RWPE2 (cell line): ENCODE data around the gene SCARB1.

Source experiments
- ATAC-seq: fragments of 200-7000 bp; cut with Tn5 transposase; 3 replicates; pipeline ENCODE4 v1.9.1; 2021; ENCODE audit warnings: low read depth
- DNase-seq: peaks from one replicate; pipeline ENCODE4 v3.0.0-alpha.2; 2020; ENCODE audit warnings: low spot score
- H3K27ac ChIP-seq: fragments of 450-650 bp; 2 replicates; pipeline ENCODE4 v1.5.1; 2017; ENCODE audit warnings: mild to moderate bottlenecking; ENCODE audit not compliant: poor library complexity, severe bottlenecking
- H3K27me3 ChIP-seq: fragments of 250-450 bp; sonication (Bioruptor Pico); 2 replicates; pipeline ENCODE4 v1.5.1; 2021; ENCODE audit warnings: mild to moderate bottlenecking, moderate library complexity; ENCODE audit not compliant: insufficient read depth, poor library complexity, severe bottlenecking
- H3K36me3 ChIP-seq: fragments of 250-450 bp; sonication (Bioruptor Pico); 2 replicates; pipeline ENCODE4 v1.5.1; 2020; ENCODE audit warnings: low read depth, mild to moderate bottlenecking, moderate library complexity
- H3K4me1 ChIP-seq: fragments of 250-450 bp; sonication (Bioruptor Pico); 2 replicates; pipeline ENCODE4 v1.5.1; 2021; ENCODE audit warnings: mild to moderate bottlenecking, moderate library complexity; ENCODE audit not compliant: insufficient read depth, poor library complexity, severe bottlenecking
- H3K4me3 ChIP-seq: fragments of 250-450 bp; sonication (Bioruptor Pico); 2 replicates; pipeline ENCODE4 v1.5.1; 2021; ENCODE audit warnings: mild to moderate bottlenecking, moderate library complexity; ENCODE audit not compliant: severe bottlenecking
- H3K9me3 ChIP-seq: fragments of 250-450 bp; sonication (Bioruptor Pico); 2 replicates; pipeline ENCODE4 v1.5.1; 2021; ENCODE audit warnings: mild to moderate bottlenecking, moderate library complexity; ENCODE audit not compliant: severe bottlenecking
- CTCF ChIP-seq: fragments of 450-650 bp; IDR thresholded peaks from one replicate; pipeline ENCODE4 v1.5.1; 2017; ENCODE audit warnings: mild to moderate bottlenecking, moderate library complexity; ENCODE audit not compliant: poor library complexity, severe bottlenecking

Gene SCARB1

GRCh38 chr12:124749725-124750124 lies 113.9 kb downstream of the SCARB1 start:
- no peak for DNase-seq
- Histone ChIP-seq H3K27me3 (no peaks in the 10 kb centered on the region), H3K9me3 (no peaks in the 10 kb centered on the region), H3K4me1 (peaks cover 19% of the 10 kb centered on the region), H3K36me3 (no peaks in the 10 kb centered on the region), H3K4me3 (no peak overlapping the region), H3K27ac (no peak overlapping the region)
- no peak for TF ChIP-seq CTCF
- no peak for ATAC-seq

- Histone ChIP-seq H3K9me3 (no peaks in the 10 kb centered on the region), H3K27ac (peak overlapping the region; percentile 56), H3K36me3 (no peaks in the 10 kb centered on the region), H3K27me3 (no peaks in the 10 kb centered on the region), H3K4me1 (peaks cover 19% of the 10 kb centered on the region), H3K4me3 (no peak overlapping the region)
- DNase-seq (no peak), ATAC-seq (peak; percentile 85)
- no peak for TF ChIP-seq CTCF
These were observed 116.1 kb downstream of the SCARB1 start for GRCh38 chr12:124747426-124748161.

GRCh38 chr12:124746649-124747425 lies 116.8 kb downstream of the SCARB1 start:
- Histone ChIP-seq H3K4me3 (no peak overlapping the region), H3K36me3 (no peaks in the 10 kb centered on the region), H3K27me3 (no peaks in the 10 kb centered on the region), H3K9me3 (no peaks in the 10 kb centered on the region), H3K27ac (peak overlapping the region; percentile 56), H3K4me1 (peaks cover 19% of the 10 kb centered on the region)
- ATAC-seq, result no peak
- no peak for TF ChIP-seq CTCF
- DNase-seq, result no peak

GRCh38 chr12:124745891-124746570 lies 117.6 kb downstream of the SCARB1 start:
- Histone ChIP-seq H3K4me1 (peaks cover 19% of the 10 kb centered on the region), H3K27ac (peak overlapping the region; percentile 56), H3K9me3 (no peaks in the 10 kb centered on the region), H3K27me3 (no peaks in the 10 kb centered on the region), H3K36me3 (no peaks in the 10 kb centered on the region), H3K4me3 (no peak overlapping the region)
- DNase-seq (peak; percentile 77), ATAC-seq (peak; percentile 50)
- no peak for TF ChIP-seq CTCF
